Measurements from ENCODE around the gene LPP.

GRCh38 chr3:188365988-188366698, 212.2 kb downstream of the LPP start:
- TF ChIP-seq TAF1 (IDR thresholded peaks at IDR 0.05; ENCODE audit: low read depth, low read length): no peak
- TF ChIP-seq POLR2A (IDR thresholded peaks at IDR 0.05; ENCODE audit: low read depth, low read length): no peak
- no peak for TF ChIP-seq POLR2AphosphoS5 (IDR thresholded peaks at IDR 0.05; ENCODE audit: low read depth, low read length)
- TF ChIP-seq SPI1 (IDR thresholded peaks at IDR 0.05; ENCODE audit: low read depth, low read length): no peak
- TF ChIP-seq PAX5 (IDR thresholded peaks at IDR 0.05; ENCODE audit: insufficient read depth, low read length, severe bottlenecking): no peak

Data from GM12891 (cell line).